IMR-90 (cell line): Measurements from ENCODE around the gene FARP1.

Experiments
- BHLHE40 ChIP-seq: fragments of 150-350 bp; IDR thresholded peaks from 2 replicates; pipeline ENCODE4 v1.6.1; 2016; ENCODE audit warnings: mild to moderate bottlenecking, low read depth, low read length
- CEBPB ChIP-seq: IDR thresholded peaks from 2 replicates; pipeline ENCODE4 v1.6.1; 2012; ENCODE audit warnings: low read depth, low read length, improper control_type of control experiment
- CHD1 ChIP-seq: IDR thresholded peaks from 2 replicates; pipeline ENCODE4 v1.6.1; 2012; ENCODE audit warnings: low read depth, low read length, improper control_type of control experiment
- CTCF ChIP-seq: conservative IDR thresholded peaks from 2 replicates; pipeline ENCODE4 v1.5.1; 2012; ENCODE audit warnings: mild to moderate bottlenecking, low read depth, low read length, improper control_type of control experiment
- FOS ChIP-seq: fragments of 150-350 bp; IDR thresholded peaks from 2 replicates; pipeline ENCODE4 v1.6.1; 2016; ENCODE audit warnings: low read depth, low read length
- MXI1 ChIP-seq: IDR thresholded peaks from 2 replicates; pipeline ENCODE4 v1.6.1; 2012; ENCODE audit warnings: low read depth, mild to moderate bottlenecking, low read length, moderate library complexity, borderline replicate concordance
- NFE2L2 ChIP-seq: fragments of 150-350 bp; IDR thresholded peaks from 2 replicates; pipeline ENCODE4 v1.6.1; 2016; ENCODE audit warnings: low read depth, mild to moderate bottlenecking, low read length
- POLR2A ChIP-seq: IDR thresholded peaks from 2 replicates; pipeline ENCODE4 v1.6.1; 2012; ENCODE audit warnings: mild to moderate bottlenecking, low read depth, low read length
- RAD21 ChIP-seq: IDR thresholded peaks from 2 replicates; pipeline ENCODE4 v1.6.1; 2012; ENCODE audit warnings: low read length, improper control_type of control experiment
- RFX5 ChIP-seq: IDR thresholded peaks from 2 replicates; pipeline ENCODE4 v1.8.0; 2012; ENCODE audit warnings: low read depth, mild to moderate bottlenecking, low read length, moderate library complexity
- SMC3 ChIP-seq: fragments of 150-350 bp; IDR thresholded peaks from 2 replicates; pipeline ENCODE4 v1.6.1; 2016; ENCODE audit warnings: low read depth, mild to moderate bottlenecking, antibody characterized with exemption, low read length, moderate library complexity
- USF2 ChIP-seq: fragments of 150-350 bp; IDR thresholded peaks from 2 replicates; pipeline ENCODE4 v1.6.1; 2017; ENCODE audit warnings: mild to moderate bottlenecking, antibody characterized with exemption, low read length, low read depth

DNA sequence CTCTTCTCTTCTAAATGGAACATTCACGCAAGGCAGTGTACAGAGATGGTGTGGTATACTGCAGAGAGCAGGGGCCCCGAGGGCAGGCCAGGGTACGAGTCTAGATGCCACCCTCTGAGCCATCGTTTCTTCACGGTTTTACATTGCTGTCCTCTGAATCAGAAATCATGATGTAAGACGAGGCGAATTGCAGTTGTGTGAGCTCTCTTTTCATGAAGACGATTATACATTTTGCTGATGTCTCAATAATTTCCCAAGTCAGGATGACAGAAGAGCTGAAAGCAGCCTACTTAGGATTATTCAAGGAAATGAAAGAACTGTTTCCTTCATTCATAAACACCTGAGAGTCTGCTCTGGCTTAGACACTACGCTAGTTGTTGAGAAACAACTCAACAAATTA lies 127.9 kb downstream of the FARP1 start:
- TF ChIP-seq CEBPB: no peak
- no peak for TF ChIP-seq CTCF
- no peak for TF ChIP-seq BHLHE40
- no peak for TF ChIP-seq POLR2A
- TF ChIP-seq RFX5: no peak
- no peak for TF ChIP-seq FOS
- TF ChIP-seq SMC3: no peak
- no peak for TF ChIP-seq RAD21
- TF ChIP-seq NFE2L2: no peak
- no peak for TF ChIP-seq USF2
- no peak for TF ChIP-seq CHD1
- TF ChIP-seq MXI1: no peak
